Panc1 (cell line): ENCODE measurements around the gene ACTG1.

Experiments used
- POLR2AphosphoS5 ChIP-seq: IDR thresholded peaks from 2 replicates; pipeline ENCODE4 v1.6.1; 2012; ENCODE audit warnings: mild to moderate bottlenecking, low read depth, low read length, moderate library complexity
- SIN3A ChIP-seq: IDR thresholded peaks from 2 replicates; pipeline ENCODE4 v1.6.1; 2012; ENCODE audit warnings: low read depth, mild to moderate bottlenecking, low read length, moderate library complexity, borderline replicate concordance; ENCODE audit not compliant: insufficient read depth
- TCF7L2 ChIP-seq: IDR thresholded peaks from 2 replicates; pipeline ENCODE4 v1.6.1; 2011; ENCODE audit warnings: mild to moderate bottlenecking, low read depth, low read length, inconsistent platforms
- TF ChIP-seq, protein P1 (sequence below), 2 experiments: IDR thresholded peaks; 2 replicates each; pipeline ENCODE4 v1.6.1; 2011 to 2012; ENCODE audit warnings: low read depth in 2 of 2, control low read depth in 1 of 2, low read length in 1 of 2, mild to moderate bottlenecking in 1 of 2, moderate library complexity in 1 of 2; ENCODE audit not compliant: insufficient read depth in 1 of 2
- TF ChIP-seq, protein P2 (sequence below): fragments of 450-650 bp; IDR thresholded peaks from 2 replicates; pipeline ENCODE4 v1.5.1; 2017; ENCODE audit warnings: mild to moderate bottlenecking

DNA sequence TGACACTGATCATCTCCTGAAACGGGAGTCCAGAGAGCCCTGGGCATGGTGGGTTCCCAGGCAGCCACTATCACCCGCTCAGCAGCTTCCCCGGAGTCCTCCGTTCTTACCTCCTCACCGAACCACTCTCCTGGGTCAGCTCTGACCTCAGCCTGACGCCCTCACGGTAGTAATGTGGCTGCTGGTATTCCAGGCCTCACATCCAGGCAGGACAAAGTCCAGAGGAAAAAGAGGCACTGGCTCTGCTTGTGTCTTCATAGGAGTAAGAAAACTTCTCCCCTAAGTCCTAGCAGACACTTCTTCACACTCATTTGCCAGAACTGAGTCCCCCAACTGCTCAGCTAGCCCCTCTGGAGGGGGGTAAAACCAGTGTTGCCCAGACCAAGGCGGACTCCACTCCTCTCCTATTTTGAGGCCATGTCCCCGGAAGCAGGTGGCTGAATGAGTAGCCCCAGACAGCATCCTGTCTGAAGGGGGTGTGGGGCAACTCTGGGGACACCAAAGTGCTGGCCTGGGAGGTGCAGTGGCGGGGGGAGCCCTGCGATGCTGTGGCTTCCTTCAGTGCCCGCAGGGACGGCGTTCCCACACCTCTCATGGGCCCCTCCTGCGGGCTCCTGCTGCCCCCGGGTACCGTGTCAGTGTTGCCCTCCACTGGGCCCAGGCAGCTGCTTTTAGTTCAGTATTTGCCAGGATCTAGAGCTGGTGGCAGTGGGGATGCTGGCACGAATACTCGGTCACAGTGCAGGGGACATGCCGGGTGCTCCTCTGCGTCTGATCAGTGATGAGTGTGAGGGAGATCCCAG is 20.9 kb upstream of the ACTG1 start:
- TF ChIP-seq SIN3A (peak; percentile 93), POLR2AphosphoS5 (peak; percentile 29; the same call in 1 of the 2 replicates), TCF7L2 (no peak; the same call in 1 of the 2 replicates)
- TF ChIP-seq, protein P1, sequence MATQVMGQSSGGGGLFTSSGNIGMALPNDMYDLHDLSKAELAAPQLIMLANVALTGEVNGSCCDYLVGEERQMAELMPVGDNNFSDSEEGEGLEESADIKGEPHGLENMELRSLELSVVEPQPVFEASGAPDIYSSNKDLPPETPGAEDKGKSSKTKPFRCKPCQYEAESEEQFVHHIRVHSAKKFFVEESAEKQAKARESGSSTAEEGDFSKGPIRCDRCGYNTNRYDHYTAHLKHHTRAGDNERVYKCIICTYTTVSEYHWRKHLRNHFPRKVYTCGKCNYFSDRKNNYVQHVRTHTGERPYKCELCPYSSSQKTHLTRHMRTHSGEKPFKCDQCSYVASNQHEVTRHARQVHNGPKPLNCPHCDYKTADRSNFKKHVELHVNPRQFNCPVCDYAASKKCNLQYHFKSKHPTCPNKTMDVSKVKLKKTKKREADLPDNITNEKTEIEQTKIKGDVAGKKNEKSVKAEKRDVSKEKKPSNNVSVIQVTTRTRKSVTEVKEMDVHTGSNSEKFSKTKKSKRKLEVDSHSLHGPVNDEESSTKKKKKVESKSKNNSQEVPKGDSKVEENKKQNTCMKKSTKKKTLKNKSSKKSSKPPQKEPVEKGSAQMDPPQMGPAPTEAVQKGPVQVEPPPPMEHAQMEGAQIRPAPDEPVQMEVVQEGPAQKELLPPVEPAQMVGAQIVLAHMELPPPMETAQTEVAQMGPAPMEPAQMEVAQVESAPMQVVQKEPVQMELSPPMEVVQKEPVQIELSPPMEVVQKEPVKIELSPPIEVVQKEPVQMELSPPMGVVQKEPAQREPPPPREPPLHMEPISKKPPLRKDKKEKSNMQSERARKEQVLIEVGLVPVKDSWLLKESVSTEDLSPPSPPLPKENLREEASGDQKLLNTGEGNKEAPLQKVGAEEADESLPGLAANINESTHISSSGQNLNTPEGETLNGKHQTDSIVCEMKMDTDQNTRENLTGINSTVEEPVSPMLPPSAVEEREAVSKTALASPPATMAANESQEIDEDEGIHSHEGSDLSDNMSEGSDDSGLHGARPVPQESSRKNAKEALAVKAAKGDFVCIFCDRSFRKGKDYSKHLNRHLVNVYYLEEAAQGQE (IDR thresholded peaks at IDR 0.05; ENCODE audit: insufficient read depth in 1 of 2, low read depth in 2 of 2, low read length in 1 of 2): 0 out of 4 replicates have a peak, but pooled peaks of 1 of the 2 experiments have one; percentile 3
- TF ChIP-seq, protein P2, sequence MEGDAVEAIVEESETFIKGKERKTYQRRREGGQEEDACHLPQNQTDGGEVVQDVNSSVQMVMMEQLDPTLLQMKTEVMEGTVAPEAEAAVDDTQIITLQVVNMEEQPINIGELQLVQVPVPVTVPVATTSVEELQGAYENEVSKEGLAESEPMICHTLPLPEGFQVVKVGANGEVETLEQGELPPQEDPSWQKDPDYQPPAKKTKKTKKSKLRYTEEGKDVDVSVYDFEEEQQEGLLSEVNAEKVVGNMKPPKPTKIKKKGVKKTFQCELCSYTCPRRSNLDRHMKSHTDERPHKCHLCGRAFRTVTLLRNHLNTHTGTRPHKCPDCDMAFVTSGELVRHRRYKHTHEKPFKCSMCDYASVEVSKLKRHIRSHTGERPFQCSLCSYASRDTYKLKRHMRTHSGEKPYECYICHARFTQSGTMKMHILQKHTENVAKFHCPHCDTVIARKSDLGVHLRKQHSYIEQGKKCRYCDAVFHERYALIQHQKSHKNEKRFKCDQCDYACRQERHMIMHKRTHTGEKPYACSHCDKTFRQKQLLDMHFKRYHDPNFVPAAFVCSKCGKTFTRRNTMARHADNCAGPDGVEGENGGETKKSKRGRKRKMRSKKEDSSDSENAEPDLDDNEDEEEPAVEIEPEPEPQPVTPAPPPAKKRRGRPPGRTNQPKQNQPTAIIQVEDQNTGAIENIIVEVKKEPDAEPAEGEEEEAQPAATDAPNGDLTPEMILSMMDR: no peak
